GM21367 (cell line): ENCODE measurements around the gene VPS54.

Experiments
- ATAC-seq: cut with Tn5 transposase; IDR thresholded peaks from one replicate; pipeline ENCODE4 v1.9.1; 2021; ENCODE audit not compliant: unreplicated experiment

Gene VPS54

DNA sequence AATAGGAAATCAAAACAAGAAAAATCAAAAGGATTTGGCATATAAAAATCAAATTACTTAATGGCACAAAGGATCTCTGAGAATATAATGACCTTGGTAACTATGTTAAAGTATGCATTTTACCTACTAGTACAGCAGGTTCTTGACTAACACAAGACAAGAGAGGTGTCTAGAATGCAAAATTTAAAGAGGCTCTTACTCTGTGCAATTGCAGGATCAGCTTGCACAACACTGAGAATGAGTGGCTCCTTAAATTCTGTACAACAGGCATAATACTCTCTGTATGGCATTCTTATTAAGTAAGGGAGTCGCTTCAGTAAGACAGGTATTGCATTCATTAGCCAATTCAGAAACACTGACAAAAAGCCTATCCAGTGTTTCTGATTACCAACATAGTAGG is 104.9 kb downstream of the VPS54 start:
- no peak for ATAC-seq

DNA sequence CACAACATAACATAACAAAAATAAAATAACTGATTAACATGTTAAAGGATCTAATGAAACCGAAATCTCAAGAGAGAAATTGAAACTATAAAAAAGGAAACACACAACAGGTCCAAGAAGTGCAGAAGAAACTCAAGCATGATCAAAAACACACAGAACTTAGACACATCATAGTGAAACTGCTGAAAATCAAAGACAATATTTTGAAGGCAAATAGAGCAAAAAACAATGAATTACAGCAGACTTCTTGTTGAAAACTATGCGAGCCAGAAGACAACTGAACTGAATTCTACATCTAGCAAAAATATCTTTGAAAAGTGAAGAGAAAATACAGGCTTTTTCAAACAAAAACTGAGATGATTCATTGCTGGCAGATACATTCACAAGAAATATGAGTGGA is 116.2 kb downstream of the VPS54 start:
- no peak for ATAC-seq

DNA sequence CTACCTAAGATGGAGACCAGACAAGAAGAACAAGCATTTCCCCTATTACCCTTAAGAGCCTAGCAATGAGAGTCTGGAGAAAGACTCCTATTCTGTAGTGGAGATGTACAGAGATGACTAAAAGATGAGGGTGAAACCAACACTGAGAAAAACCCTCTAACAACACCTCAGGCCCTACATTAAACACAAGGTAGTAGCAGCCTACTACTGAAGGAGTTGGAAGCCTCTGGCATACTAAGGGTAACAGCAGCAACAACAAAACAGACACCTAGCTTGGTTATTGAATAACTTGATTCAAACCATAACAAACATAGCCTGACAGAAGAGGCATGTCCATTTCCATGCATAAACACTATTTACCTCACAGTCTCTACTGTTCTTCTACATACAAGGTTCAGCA is 117.1 kb downstream of the VPS54 start:
- ATAC-seq = no peak

DNA sequence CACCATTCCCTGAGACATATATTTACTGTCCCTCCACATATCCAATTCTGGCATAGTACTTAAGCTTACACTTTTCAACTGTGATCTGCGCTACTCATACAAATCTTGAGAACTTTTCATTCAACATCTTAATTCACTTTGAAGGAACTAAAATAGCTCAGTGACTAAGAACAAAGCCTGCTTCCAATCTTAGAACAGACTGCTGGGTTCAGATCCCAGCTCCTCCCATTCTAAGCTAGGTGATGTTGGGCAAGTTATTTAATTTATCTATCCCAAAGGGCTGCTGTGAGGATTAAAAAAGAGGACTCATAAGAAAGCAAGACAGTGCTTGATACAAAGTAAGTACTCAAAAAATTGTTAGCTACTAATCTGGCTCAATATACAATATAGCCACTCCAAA is 119.6 kb downstream of the VPS54 start:
- no peak for ATAC-seq

DNA sequence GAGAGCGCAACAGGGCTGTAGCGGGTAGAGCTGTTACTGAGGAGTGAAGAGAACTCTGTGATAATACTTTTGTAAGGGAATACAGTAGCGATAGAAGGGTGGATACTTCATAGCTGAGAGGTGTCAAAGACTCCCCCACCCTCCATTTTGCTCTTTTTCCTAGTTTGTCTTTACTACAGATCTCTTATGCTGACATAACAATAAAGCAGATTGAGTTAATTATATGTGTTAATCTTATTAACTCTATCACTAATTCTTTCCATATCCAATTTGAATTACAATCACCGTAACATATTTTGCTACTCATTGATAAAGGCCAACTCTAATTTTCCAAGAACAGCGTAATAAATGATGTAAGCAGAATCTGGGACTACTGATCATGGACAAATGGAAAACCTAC is 120.4 kb downstream of the VPS54 start:
- ATAC-seq = no peak

DNA sequence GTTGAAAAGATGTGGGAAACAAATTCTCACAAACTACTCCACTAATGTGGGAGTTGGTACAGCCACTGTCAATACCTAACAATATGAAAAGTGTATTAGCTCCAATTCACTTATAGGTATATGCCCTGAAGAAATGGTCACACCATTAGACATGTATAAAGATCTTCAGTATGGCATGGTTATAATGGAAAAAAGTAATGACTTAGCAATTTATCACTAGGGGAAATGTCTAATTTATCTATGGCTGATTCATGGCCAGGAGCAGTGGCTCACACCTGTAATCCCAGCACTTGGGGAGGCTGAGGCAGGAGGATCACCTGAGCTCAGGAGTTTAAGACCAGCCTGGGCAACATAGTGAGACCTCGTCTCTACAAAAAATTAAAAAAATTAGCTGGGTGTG is 125.1 kb downstream of the VPS54 start:
- ATAC-seq = no peak

DNA sequence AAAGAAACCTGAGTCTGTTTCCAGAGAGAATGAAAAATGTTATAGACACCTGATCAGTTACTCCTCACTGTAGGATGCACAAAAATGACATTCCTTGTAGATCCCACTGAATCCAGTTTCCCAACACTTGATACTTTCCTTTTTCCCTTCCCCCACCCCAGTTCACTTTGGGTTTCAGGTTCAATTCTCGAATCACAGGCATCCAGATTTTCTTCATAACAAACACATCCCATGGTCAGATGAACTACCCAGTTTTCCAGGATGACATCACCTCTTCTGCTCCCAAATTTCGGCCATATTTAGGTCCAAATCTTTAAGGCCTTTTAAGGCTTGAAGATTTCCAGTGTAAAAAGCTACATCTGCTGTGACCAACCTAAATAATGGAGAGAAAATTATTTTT is 126.1 kb downstream of the VPS54 start:
- no peak for ATAC-seq

DNA sequence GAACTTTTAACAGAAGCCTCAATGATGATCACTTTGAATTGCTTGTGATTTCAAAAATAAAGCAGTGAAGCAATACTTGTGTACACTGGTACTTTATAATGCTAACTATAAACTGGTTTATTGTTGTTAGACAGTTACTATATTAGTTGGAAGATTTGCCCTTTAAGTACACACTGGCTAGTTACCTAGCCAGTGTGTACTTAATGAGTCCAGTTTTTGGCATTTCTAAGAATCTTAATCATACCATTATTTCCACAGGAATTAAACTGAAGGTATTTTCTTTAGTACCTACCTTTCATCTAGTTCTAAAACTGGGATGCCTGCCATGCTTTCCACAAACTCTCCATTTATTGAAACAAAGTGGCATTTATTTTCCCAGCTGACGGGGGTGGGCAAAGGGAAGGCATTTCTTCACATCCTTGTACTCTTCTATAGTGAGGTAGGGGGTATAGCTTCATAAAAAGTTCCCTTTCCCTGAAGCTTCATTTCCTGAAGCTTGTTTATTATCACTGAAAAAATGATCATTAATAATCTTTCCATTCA is 127.7 kb downstream of the VPS54 start:
- ATAC-seq = no peak

DNA sequence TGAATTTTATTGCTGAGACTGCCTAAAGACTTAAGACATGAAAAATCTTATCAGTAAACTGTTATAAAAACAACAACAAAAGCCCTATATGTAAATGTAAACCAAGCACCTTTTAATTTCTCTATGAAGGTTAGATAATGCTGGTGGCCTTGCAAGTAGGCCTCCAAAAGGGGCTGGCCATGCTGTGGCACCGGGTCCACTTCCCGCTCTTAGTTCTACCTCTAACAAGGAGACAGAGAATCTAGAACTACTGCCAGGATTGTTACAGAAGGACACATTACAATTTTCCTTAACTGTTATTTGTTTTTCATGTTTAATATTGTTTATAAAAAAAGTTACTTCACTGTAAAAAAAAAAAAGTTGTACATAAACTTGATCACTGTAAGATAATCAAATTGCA is 128.6 kb downstream of the VPS54 start:
- ATAC-seq = no peak

DNA sequence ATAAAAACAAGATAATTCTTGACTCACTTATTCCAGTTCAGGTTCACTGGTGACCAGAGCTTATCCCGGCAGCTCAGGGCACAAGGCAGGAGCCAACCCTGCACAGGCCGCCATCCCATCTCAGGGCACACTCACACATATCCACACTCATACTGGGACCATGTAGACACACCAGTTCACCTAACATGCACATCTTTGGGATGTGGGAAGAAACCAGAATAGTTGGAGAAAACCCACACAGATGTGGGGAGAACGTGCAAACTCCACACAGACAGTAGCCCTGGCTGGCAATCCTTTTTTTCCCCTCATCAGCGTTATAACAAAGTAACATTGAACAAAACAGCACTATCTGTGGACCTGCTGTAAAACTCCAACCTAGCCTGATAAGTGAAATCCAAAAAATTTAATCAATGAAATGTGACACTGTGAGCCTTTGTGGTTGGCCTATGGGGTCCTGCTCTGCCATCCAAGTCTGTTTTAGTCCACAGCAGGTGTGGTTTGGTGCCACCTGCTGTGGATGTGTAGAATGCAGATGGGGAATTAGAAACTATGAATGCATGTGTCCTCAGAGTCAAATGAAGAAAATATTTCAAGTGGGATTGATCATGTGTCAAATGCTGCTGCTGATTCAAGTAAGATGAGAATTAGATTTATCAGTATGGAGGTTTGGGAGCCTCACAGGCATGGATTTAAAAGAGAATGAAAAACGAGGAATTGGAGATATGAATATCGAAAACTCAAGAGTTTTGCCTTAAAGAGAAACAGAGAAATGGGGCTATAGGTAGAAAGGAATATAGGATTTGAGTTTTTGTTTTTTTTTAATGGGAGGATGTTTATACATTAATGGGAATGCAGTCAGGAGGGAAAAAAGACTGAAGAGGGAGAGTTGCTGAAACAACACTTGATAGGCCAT is 130.5 kb downstream of the VPS54 start:
- peak; percentile 77 for ATAC-seq

DNA sequence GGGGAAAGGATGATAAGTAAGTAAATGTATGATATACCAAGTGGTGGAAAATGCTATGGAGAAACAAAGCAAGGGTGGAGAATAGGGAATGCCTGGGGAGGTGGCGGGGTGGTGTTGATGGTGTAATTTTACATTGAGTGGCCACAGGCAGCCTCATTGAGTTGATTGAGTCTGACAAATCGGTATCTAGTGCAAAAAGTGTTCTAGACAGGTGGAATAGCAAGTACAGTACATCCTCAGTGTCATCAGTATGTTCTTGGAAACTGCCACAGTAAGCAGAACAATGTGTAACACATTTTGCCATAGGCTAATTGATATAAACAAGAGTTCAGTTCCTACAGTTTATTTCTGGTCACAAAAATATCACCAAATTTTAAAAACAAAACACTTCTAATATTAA is 131.2 kb downstream of the VPS54 start:
- ATAC-seq = no peak

DNA sequence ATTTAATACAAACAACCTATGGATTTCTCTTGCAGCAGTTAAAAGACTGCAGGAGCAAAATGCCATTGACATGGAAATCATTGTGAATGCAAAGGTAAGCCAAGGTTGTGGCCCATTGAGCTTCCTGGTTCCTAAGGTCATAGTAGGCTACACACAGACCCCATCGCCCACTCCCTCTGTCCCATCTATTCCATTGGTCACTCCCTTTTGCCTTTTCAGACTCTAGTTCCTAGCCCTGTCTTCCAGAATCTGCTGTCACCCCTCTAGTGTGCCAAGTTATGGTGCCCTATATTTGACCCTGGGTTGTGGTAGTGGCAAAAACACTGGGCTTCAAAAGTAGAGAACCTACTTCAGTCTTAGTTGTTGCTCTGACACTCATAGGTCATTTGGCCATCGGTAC is 132.8 kb downstream of the VPS54 start:
- ATAC-seq = no peak

DNA sequence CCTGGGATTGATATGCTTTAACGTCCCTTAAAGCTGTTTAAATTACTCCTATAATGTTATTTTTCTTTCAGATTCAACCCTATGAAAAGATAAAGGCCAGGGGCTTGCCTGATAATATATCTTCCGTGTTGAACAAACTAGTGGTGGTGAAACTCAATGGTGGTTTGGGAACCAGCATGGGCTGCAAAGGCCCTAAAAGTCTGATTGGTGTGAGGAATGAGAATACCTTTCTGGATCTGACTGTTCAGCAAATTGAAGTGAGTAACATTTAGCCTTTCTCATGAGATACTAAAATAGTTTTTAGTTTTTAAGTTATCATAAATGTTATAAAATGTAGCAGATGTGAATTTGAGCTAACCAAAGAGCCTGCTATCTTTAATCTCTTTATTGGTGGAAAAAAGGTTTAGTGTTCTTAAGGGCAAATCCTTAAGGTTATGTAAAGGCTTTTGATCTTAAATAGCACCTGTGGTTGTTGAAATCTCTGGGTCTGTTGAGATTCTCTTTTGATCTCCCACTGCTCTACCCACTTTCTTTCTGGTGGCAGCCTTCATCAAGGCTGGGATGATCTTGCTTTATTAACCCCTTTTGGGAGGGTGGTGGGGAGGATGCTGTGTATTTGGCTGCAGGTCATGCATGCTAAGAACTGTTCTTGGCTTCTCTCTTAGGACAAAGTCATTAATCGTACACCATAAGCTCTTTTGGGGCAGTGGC is 136.7 kb downstream of the VPS54 start:
- ATAC-seq = no peak

DNA sequence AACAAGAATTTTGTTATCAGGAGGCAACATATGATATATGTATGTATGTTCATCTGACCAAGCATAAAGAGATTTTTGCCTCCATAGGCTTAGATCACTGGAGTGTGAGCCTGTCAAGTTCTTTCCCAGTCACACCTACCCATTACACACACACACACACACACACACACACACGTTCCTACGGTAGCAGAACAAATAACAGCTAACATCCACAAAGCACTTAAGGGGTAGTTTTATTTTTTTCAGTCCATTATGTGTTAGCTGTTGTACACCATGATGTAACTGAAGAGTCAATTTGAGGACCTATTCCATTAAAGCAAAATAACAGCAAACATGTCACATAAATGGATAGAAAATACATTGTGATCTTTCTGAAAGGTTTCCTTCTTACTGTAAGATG is 138.0 kb downstream of the VPS54 start:
- ATAC-seq = no peak

DNA sequence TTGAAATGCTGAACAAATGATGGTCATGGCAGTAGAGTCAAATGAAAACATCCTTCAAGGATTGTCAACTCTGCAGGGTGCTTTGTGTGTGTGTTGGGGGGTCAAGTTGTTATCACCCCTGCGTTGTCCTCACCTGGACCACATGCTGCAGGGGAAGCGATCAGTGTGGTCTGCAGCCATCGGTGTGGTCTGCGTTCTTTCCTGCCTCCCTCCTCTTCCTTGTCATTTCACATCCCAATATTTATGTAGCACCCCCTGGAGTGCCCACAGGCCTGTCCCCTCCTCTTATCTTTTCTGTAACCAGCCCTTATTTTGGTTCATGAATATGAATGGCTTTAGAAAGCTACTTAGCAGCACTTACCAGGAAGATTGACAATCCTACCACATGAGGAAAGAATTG is 138.6 kb downstream of the VPS54 start:
- no peak for ATAC-seq

DNA sequence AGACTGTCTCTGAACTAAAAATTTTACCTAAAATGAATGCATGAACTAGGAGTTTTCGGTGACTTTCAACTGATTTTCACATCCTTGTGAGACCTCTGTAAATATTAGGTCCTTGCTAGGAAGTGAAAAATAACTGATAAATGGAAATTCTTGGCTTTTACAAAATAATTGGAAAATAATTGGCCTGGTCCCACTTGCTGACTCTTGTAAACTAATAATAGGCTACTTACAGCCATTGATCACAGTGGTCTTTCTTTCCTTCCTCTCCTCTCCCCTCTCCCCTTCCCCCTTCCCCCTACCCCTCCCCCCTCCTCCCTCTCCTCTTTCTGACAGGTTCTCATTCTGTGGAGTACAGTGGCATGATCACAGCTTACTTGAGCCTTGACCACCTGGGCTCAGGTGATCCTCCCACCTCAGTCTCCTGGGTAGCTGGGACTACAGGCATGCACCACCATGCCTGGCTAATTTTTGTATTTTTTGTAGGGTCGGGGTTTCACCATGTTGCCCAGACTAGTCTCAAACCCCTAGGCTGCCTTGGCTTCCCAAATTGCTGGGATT is 139.3 kb downstream of the VPS54 start:
- ATAC-seq = no peak

DNA sequence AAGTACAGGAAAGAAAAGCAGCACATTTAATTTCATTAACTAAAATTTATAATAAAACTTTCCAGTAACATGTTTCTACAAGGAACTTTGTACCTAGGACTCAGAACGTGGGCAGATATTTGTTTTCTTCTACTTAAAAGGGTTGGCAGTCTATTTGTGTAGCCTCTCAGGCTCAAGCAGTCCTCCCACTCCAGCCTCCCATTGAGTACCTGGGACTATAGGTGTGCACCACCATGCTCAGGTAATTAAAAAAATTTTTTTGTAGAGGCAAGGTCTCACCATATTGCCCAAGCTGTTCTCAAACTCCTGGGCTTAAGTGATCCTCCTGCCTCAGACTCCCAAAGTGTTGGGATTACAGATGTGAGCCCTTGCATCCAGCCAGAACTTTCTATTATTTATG is 140.7 kb downstream of the VPS54 start:
- ATAC-seq = no peak

DNA sequence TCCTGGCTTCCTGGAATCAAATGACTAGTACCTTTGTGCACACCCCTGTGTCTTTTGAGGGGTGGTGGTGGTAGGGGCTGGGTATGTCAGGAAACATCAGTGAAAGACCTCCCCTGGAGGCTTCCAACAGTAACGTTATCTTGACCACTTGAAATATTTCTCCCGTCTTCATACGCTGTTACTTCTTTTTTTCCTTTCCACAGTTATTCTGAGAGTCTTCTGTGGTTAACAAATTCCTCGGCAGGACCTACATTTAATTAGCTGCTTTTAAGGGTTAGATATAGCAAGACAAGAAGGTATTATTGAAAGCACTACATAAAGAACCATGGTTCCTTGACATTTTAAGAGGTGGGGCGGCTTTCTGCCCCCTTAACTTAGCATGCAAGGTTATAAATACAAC is 142.9 kb downstream of the VPS54 start:
- no peak for ATAC-seq

DNA sequence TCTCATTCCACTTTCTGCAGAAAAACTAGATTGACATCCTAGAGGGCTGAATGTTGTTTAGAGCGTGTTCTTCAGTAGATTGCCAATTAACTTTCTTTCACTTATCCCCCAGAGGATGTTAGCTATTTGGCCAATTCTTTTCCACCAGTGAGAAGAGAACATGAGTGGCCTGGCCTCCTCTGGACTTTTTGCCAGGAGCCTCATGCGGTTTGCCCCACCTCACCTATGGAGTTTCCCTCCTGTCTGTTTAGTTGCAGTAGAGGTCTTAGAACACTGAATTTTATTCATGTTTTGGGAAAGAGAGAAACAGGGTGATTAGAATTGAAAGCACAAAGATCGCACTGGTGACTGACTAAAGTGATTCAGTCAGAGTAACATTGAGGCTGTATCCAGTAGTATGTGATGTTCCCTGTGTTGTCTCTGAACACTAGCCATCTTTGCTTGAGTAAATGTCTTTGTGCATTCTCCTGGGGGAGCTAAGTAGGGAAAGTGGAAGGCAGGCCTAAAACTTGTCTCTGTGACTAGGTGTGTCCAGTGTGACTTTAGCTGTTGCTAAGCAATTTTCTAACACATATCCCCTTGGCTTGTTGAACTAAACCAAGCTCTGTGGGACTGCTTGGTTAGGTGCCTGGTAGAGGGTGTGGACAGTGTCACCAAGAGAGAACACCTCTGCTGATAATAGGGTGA is 143.5 kb downstream of the VPS54 start:
- no peak for ATAC-seq

DNA sequence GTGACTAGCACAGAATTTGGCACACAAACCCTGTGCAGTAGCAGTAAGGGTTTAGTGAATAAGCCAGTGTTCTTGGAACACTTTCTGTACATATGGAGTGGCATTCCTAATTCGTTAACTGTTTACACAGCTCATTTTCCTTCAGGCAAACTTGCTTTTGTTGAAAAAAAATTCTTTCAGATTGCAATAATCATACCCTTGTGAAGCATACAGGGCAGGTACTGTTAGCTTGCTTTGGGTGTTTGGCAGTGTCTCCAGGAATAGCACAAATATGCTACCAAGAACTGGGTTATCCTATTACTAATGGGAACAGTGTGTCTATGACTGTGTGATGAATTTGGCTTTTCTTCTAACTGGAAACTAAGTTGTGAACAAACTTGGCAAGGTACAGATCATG is 144.1 kb downstream of the VPS54 start:
- no peak for ATAC-seq
